Hepatocyte (in vitro differentiated cells): ENCODE data around the gene PPM1A. TPM values are rescaled to one million over a fixed set of nuclear protein-coding genes. Genes with fewer than 3 reads are reported as not detected.

ENCODE experiments used
- DNase-seq: peaks from one replicate; pipeline ENCODE4 v3.0.0-alpha.2; 2016; ENCODE audit warnings: low spot score
- H2AFZ ChIP-seq: fragments of 200-600 bp; sonication (generic); 2 replicates; pipeline ENCODE4 v1.6.0; 2016; ENCODE audit warnings: antibody characterized with exemption, mild to moderate bottlenecking
- H3K27ac ChIP-seq: fragments of 200-600 bp; sonication (generic); 2 replicates; pipeline ENCODE4 v1.5.1; 2016; ENCODE audit warnings: mild to moderate bottlenecking
- H3K27me3 ChIP-seq: fragments of 200-600 bp; sonication (generic); 2 replicates; pipeline ENCODE4 v1.6.1; 2016
- H3K36me3 ChIP-seq: fragments of 200-600 bp; sonication (generic); replicated peaks from 2 replicates; pipeline ENCODE4 v1.5.1; 2016; ENCODE audit warnings: low read depth; ENCODE audit not compliant: insufficient read depth
- H3K4me1 ChIP-seq: fragments of 200-600 bp; sonication (generic); 2 replicates; pipeline ENCODE4 v1.5.1; 2016; ENCODE audit warnings: mild to moderate bottlenecking, moderate library complexity; ENCODE audit not compliant: insufficient read depth
- H3K4me2 ChIP-seq: fragments of 200-600 bp; sonication (generic); 2 replicates; pipeline ENCODE4 v1.6.0; 2016
- H3K4me3 ChIP-seq: fragments of 200-600 bp; sonication (generic); 2 replicates; pipeline ENCODE4 v1.5.1; 2016; ENCODE audit warnings: mild to moderate bottlenecking
- H3K79me2 ChIP-seq: fragments of 200-600 bp; sonication (generic); 2 replicates; pipeline ENCODE4 v1.6.0; 2017; ENCODE audit warnings: mild to moderate bottlenecking
- H3K9me2 ChIP-seq: fragments of 200-600 bp; sonication (generic); replicated peaks from 2 replicates; pipeline ENCODE4 v1.6.0; 2017; ENCODE audit warnings: mild to moderate bottlenecking; ENCODE audit not compliant: insufficient read depth
- H3K9me3 ChIP-seq: fragments of 200-600 bp; sonication (generic); 2 replicates; pipeline ENCODE4 v1.5.1; 2016; ENCODE audit warnings: low read depth, mild to moderate bottlenecking
- H4K20me1 ChIP-seq: fragments of 200-600 bp; sonication (generic); 2 replicates; pipeline ENCODE4 v1.6.0; 2016; ENCODE audit warnings: mild to moderate bottlenecking; ENCODE audit not compliant: insufficient read depth, poor library complexity, severe bottlenecking
- EZH2 ChIP-seq: fragments of 200-600 bp; sonication (generic); IDR thresholded peaks from 2 replicates; pipeline ENCODE4 v1.6.1; 2016; ENCODE audit warnings: antibody characterized with exemption, mild to moderate bottlenecking, borderline replicate concordance
- EZH2phosphoT487 ChIP-seq: fragments of 200-600 bp; sonication (generic); IDR thresholded peaks from one replicate; pipeline ENCODE4 v1.6.1; 2018; ENCODE audit warnings: antibody characterized with exemption, mild to moderate bottlenecking, low read depth, moderate library complexity; ENCODE audit not compliant: unreplicated experiment, severe bottlenecking
- WGBS: methylation state at CpG from one replicate; pipeline ENCODE4 v1.1.6; 2016; ENCODE audit warnings: low lambda C conversion rate; ENCODE audit errors: missing lambda C conversion rate; 5-methylcytosine and 5-hydroxymethylcytosine counted together
- polyA plus RNA-seq: library from polyadenylated mRNA; unstranded; fragments of >200 nt; fragmentation: Nextera tagmentation; extraction: Ambion mirVana; gene quantifications from 2 replicates; pipeline ENCODE4 v1.2.1, GENCODE V29; 2016
- total RNA-seq: library from RNA; depleted of rRNA; stranded (reverse); fragments of >200 nt; gene quantifications from 2 replicates; pipeline ENCODE4 v1.2.3, GENCODE V29; 2014
- TF ChIP-seq, protein P1 (sequence below): fragments of 200-600 bp; sonication (generic); IDR thresholded peaks from 2 replicates; pipeline ENCODE4 v1.5.1; 2016; ENCODE audit warnings: antibody characterized with exemption, mild to moderate bottlenecking; ENCODE audit not compliant: poor library complexity

PPM1A gene
- total and polyA plus RNA-seq, 2 experiments from 2014 or later: 24.2 to 41.7 TPM

DNA sequence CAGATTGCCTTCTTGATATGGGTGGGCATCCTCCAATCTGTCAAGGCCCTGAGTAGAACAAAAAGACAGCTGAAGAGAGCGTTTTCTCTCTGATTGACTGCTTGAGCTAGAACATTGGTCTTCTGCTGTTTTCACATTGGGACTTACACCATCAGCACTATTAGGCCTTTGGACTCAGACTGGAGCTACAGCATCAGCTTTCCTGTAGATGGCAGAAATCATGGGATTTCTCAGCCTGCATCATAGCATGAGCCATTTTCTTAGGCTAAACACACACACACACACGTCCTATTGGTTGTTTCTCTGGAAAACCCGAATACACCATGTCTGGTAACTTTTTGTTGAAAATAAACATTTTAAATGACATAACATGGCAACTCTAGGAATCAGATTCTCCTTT is 15.8 kb upstream of the PPM1A start:
- no peak for DNase-seq
- no peaks in the 10 kb centered on the region for H3K9me3 ChIP-seq
- H3K4me3 ChIP-seq: no peak overlapping the region
- no peaks in the 10 kb centered on the region for H3K4me1 ChIP-seq
- no peaks in the 10 kb centered on the region for H3K36me3 ChIP-seq
- H3K27ac ChIP-seq: no peak overlapping the region
- no peaks in the 10 kb centered on the region for H3K27me3 ChIP-seq
- TF ChIP-seq EZH2phosphoT487: no peak
- TF ChIP-seq, protein P1, sequence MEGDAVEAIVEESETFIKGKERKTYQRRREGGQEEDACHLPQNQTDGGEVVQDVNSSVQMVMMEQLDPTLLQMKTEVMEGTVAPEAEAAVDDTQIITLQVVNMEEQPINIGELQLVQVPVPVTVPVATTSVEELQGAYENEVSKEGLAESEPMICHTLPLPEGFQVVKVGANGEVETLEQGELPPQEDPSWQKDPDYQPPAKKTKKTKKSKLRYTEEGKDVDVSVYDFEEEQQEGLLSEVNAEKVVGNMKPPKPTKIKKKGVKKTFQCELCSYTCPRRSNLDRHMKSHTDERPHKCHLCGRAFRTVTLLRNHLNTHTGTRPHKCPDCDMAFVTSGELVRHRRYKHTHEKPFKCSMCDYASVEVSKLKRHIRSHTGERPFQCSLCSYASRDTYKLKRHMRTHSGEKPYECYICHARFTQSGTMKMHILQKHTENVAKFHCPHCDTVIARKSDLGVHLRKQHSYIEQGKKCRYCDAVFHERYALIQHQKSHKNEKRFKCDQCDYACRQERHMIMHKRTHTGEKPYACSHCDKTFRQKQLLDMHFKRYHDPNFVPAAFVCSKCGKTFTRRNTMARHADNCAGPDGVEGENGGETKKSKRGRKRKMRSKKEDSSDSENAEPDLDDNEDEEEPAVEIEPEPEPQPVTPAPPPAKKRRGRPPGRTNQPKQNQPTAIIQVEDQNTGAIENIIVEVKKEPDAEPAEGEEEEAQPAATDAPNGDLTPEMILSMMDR: no peak
- no peak for TF ChIP-seq EZH2
- no peak overlapping the region for H3K4me2 ChIP-seq
- no peak overlapping the region for H2AFZ ChIP-seq
- no peaks in the 10 kb centered on the region for H3K9me2 ChIP-seq
- WGBS: 84% methylated on average over 3 of the region's 3 CpGs
- no peaks in the 10 kb centered on the region for H4K20me1 ChIP-seq
- no peaks in the 10 kb centered on the region for H3K79me2 ChIP-seq

DNA sequence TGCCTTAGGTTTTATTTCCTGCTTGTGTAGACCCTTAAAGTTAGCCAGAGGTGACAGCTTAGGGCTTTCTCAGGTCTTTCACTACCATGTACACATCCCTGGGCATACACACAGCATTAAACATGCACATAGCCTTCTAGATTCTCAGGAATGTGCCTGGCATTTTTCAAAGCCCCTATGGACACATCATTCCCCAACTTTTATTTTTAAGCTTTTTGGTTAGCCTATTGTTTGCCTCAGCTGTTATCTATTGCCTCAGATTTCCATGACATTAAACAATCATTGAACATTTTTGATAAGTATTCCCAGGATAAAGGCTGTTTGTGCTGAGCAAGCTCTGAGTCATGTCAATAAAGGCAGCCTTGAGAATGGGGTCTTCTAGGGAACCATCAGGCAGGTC is 15.1 kb upstream of the PPM1A start:
- no peak for DNase-seq
- H3K79me2 ChIP-seq: no peaks in the 10 kb centered on the region
- no peak overlapping the region for H3K4me2 ChIP-seq
- H3K27ac ChIP-seq: no peak overlapping the region
- H3K9me2 ChIP-seq: no peaks in the 10 kb centered on the region
- H3K36me3 ChIP-seq: no peaks in the 10 kb centered on the region
- no peaks in the 10 kb centered on the region for H3K4me1 ChIP-seq
- H2AFZ ChIP-seq: no peak overlapping the region
- H3K4me3 ChIP-seq: no peak overlapping the region
- H4K20me1 ChIP-seq: no peaks in the 10 kb centered on the region
- H3K27me3 ChIP-seq: no peaks in the 10 kb centered on the region
- H3K9me3 ChIP-seq: no peaks in the 10 kb centered on the region
- TF ChIP-seq EZH2phosphoT487: no peak
- TF ChIP-seq, protein P1: no peak
- no peak for TF ChIP-seq EZH2

DNA sequence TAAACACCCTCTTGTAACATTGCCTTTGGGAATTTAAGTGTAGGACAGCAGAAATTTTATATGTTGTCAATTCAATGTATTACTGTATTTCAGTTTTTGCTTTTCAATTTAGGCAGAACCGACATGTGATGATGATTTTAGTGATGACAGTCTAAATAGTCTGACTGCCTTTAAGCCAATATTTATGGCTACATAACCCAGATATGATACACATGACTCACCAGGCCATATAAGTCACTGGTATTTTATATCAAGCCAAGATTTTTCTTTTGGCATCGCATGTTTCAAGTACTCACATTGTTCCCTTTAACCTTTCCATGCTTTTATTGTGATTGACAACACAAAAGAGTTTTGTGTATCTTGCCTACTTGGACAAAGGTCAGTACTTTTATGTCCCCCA is 13.6 kb upstream of the PPM1A start:
- Histone ChIP-seq H3K4me2 (no peak overlapping the region), H3K36me3 (no peaks in the 10 kb centered on the region), H3K4me3 (no peak overlapping the region), H3K4me1 (no peaks in the 10 kb centered on the region), H3K9me2 (no peaks in the 10 kb centered on the region), H3K9me3 (no peaks in the 10 kb centered on the region), H3K27me3 (no peaks in the 10 kb centered on the region), H3K27ac (no peak overlapping the region), H4K20me1 (no peaks in the 10 kb centered on the region), H2AFZ (no peak overlapping the region), H3K79me2 (no peaks in the 10 kb centered on the region)
- TF ChIP-seq EZH2phosphoT487 (no peak), EZH2 (no peak)
- TF ChIP-seq, protein P1: no peak
- DNase-seq: no peak
- WGBS: 78% methylated on average over 2 of the region's 2 CpGs

DNA sequence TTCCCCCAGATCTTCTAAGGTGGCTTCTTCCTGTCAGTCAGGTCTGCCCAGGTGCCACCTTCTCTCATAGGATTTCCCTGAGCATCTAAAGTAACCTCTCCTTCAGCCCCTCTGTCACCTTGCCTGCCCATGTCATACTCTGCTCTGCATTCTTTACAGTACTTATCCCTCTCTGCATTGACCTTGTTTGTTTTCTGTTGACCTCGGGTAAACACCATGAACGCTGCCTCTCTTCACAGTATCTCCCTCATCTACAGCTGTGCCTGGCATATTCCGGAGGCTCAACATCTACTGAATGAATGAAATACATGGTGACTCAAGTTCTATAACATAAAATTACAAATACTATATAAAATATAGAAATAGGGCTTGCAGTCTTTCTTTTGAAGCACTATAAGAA is 10.1 kb upstream of the PPM1A start:
- DNase-seq: no peak
- no peak overlapping the region for H3K27ac ChIP-seq
- no peaks in the 10 kb centered on the region for H3K36me3 ChIP-seq
- no peak overlapping the region for H2AFZ ChIP-seq
- no peak overlapping the region for H3K4me3 ChIP-seq
- H3K79me2 ChIP-seq: no peaks in the 10 kb centered on the region
- 59% methylated on average over 3 of the region's 3 CpGs for WGBS
- no peaks in the 10 kb centered on the region for H3K9me3 ChIP-seq
- TF ChIP-seq, protein P1: no peak
- H3K27me3 ChIP-seq: no peaks in the 10 kb centered on the region
- no peaks in the 10 kb centered on the region for H3K4me1 ChIP-seq
- H3K9me2 ChIP-seq: no peaks in the 10 kb centered on the region
- no peak overlapping the region for H3K4me2 ChIP-seq
- no peaks in the 10 kb centered on the region for H4K20me1 ChIP-seq
